ENCODE results near the gene KIRREL3.

The KIRREL3 gene

DNA sequence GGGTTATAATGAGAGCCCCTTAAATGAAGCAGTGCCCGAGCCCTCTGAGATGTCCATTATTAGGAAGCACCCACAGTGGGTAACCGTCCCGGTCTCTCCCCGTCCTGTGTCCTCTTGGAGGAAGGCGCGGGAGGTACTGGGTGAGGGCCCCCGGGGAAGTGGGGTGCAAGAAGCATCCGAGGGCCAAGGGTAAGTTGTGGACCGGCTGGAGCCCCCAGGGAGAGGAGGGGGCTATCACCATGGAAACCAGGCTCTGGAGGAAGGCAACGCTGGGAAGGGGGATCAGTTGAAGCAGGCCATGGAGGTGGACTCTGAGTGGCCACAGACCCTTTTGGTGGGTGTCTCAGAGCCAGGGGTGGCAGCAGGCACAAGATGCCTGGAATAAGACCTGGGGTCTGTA, 471.5 kb downstream of the KIRREL3 start:
- no peak for DNase-seq (ENCODE audit: low read depth in 1 of 2, low spot score in 1 of 2)
- H3K4me3 ChIP-seq (replicated peaks; ENCODE audit: insufficient read depth, low read length): no peak overlapping the region
- no peaks in the 10 kb centered on the region for H3K27me3 ChIP-seq (ENCODE audit: insufficient read depth, poor library complexity, severe bottlenecking)
- no peak overlapping the region for H3K27ac ChIP-seq (replicated peaks)
- TF ChIP-seq, protein P1, sequence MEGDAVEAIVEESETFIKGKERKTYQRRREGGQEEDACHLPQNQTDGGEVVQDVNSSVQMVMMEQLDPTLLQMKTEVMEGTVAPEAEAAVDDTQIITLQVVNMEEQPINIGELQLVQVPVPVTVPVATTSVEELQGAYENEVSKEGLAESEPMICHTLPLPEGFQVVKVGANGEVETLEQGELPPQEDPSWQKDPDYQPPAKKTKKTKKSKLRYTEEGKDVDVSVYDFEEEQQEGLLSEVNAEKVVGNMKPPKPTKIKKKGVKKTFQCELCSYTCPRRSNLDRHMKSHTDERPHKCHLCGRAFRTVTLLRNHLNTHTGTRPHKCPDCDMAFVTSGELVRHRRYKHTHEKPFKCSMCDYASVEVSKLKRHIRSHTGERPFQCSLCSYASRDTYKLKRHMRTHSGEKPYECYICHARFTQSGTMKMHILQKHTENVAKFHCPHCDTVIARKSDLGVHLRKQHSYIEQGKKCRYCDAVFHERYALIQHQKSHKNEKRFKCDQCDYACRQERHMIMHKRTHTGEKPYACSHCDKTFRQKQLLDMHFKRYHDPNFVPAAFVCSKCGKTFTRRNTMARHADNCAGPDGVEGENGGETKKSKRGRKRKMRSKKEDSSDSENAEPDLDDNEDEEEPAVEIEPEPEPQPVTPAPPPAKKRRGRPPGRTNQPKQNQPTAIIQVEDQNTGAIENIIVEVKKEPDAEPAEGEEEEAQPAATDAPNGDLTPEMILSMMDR (IDR thresholded peaks at IDR 0.05; ENCODE audit: insufficient read depth, low read length): no peak
- TF ChIP-seq POLR2AphosphoS5 (IDR thresholded peaks at IDR 0.05; ENCODE audit: low read depth) (no peak), GABPA (IDR thresholded peaks at IDR 0.05; ENCODE audit: low read depth) (no peak), SPI1 (IDR thresholded peaks at IDR 0.05; ENCODE audit: borderline replicate concordance, low read depth) (no peak)
- TF ChIP-seq, protein P2, sequence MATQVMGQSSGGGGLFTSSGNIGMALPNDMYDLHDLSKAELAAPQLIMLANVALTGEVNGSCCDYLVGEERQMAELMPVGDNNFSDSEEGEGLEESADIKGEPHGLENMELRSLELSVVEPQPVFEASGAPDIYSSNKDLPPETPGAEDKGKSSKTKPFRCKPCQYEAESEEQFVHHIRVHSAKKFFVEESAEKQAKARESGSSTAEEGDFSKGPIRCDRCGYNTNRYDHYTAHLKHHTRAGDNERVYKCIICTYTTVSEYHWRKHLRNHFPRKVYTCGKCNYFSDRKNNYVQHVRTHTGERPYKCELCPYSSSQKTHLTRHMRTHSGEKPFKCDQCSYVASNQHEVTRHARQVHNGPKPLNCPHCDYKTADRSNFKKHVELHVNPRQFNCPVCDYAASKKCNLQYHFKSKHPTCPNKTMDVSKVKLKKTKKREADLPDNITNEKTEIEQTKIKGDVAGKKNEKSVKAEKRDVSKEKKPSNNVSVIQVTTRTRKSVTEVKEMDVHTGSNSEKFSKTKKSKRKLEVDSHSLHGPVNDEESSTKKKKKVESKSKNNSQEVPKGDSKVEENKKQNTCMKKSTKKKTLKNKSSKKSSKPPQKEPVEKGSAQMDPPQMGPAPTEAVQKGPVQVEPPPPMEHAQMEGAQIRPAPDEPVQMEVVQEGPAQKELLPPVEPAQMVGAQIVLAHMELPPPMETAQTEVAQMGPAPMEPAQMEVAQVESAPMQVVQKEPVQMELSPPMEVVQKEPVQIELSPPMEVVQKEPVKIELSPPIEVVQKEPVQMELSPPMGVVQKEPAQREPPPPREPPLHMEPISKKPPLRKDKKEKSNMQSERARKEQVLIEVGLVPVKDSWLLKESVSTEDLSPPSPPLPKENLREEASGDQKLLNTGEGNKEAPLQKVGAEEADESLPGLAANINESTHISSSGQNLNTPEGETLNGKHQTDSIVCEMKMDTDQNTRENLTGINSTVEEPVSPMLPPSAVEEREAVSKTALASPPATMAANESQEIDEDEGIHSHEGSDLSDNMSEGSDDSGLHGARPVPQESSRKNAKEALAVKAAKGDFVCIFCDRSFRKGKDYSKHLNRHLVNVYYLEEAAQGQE (IDR thresholded peaks at IDR 0.05; ENCODE audit: insufficient replicate concordance, low read depth): no peak

- DNase-seq (ENCODE audit: low read depth in 1 of 2, low spot score in 1 of 2): no peak
- Histone ChIP-seq H3K27me3 (ENCODE audit: insufficient read depth, poor library complexity, severe bottlenecking) (no peaks in the 10 kb centered on the region), H3K27ac (replicated peaks) (no peak overlapping the region), H3K4me3 (replicated peaks; ENCODE audit: insufficient read depth, low read length) (no peak overlapping the region)
- TF ChIP-seq POLR2AphosphoS5 (IDR thresholded peaks at IDR 0.05; ENCODE audit: low read depth) (no peak), SPI1 (IDR thresholded peaks at IDR 0.05; ENCODE audit: borderline replicate concordance, low read depth) (no peak), GABPA (IDR thresholded peaks at IDR 0.05; ENCODE audit: low read depth) (no peak)
- TF ChIP-seq, protein P2 (IDR thresholded peaks at IDR 0.05; ENCODE audit: insufficient replicate concordance, low read depth): no peak
- TF ChIP-seq, protein P1 (IDR thresholded peaks at IDR 0.05; ENCODE audit: insufficient read depth, low read length): no peak
These were observed 472.5 kb downstream of the KIRREL3 start for GRCh38 chr11:126528075-126528474.

DNA sequence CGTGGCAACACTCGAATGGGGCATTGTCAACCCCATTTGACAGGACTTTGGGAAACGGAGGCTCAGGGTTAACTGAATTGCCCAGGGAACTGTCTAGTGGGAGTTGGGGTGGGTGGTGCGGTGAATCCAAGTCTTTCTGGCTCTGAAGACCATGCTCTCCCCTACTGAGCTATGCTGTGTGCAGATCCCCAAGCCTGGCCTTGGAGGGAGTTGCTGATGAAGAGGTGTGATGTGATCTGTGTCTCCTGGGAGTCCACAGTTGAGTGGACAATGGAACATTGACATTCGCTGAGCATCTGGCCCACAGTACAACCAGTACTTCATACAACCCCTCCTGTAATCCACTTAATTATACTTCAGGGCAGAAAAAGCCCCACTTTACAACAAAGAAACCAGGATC, 472.9 kb downstream of the KIRREL3 start:
- TF ChIP-seq, protein P1 (IDR thresholded peaks at IDR 0.05; ENCODE audit: insufficient read depth, low read length): no peak
- TF ChIP-seq GABPA (IDR thresholded peaks at IDR 0.05; ENCODE audit: low read depth) (no peak), POLR2AphosphoS5 (IDR thresholded peaks at IDR 0.05; ENCODE audit: low read depth) (no peak), SPI1 (IDR thresholded peaks at IDR 0.05; ENCODE audit: borderline replicate concordance, low read depth) (no peak)
- TF ChIP-seq, protein P2 (IDR thresholded peaks at IDR 0.05; ENCODE audit: insufficient replicate concordance, low read depth): no peak
- DNase-seq (ENCODE audit: low read depth in 1 of 2, low spot score in 1 of 2): no peak
- Histone ChIP-seq H3K4me3 (replicated peaks; ENCODE audit: insufficient read depth, low read length) (no peak overlapping the region), H3K27ac (replicated peaks) (no peak overlapping the region), H3K27me3 (ENCODE audit: insufficient read depth, poor library complexity, severe bottlenecking) (no peaks in the 10 kb centered on the region)

Data from HL-60 (cell line).